Osteoblast (primary cell): ENCODE data around the gene CDC34. TPM values are rescaled to one million over a fixed set of nuclear protein-coding genes. Genes with fewer than 3 reads are reported as not detected.
"Not testable (repeated sequence)": the region's sequence is repeated elsewhere in the genome, so short reads cannot be mapped to it uniquely, and the experiment has no call there.

ENCODE experiments used
- DNase-seq: peaks from one replicate; pipeline ENCODE4 v3.0.0; 2011; ENCODE audit warnings: low spot score, mixed read lengths; ENCODE audit not compliant: insufficient read length; ENCODE audit errors: missing footprints
- H2AFZ ChIP-seq: 2 replicates; pipeline ENCODE4 v1.6.0; 2011; ENCODE audit warnings: mild to moderate bottlenecking, low read length
- H3K27ac ChIP-seq: 2 replicates; pipeline ENCODE4 v1.5.1; 2011; ENCODE audit warnings: mild to moderate bottlenecking, low read depth, low read length, moderate library complexity
- H3K27me3 ChIP-seq: 2 replicates; pipeline ENCODE4 v1.6.0; 2012; ENCODE audit warnings: mild to moderate bottlenecking, control low read depth, inconsistent platforms, low read length, moderate library complexity; ENCODE audit not compliant: insufficient read depth
- H3K36me3 ChIP-seq: 2 replicates; pipeline ENCODE4 v1.5.1; 2011; ENCODE audit warnings: mild to moderate bottlenecking, low read length, control low read depth, moderate library complexity; ENCODE audit not compliant: insufficient read depth
- H3K4me1 ChIP-seq: 2 replicates; pipeline ENCODE4 v1.5.1; 2011; ENCODE audit warnings: mild to moderate bottlenecking, low read length, control low read depth, moderate library complexity; ENCODE audit not compliant: insufficient read depth
- H3K4me2 ChIP-seq: 2 replicates; pipeline ENCODE4 v1.6.0; 2011; ENCODE audit warnings: mild to moderate bottlenecking, low read length; ENCODE audit not compliant: insufficient read depth
- H3K4me3 ChIP-seq: fragments of 200-600 bp; sonication (generic); 3 replicates; pipeline ENCODE4 v1.5.1; 2012; ENCODE audit warnings: mild to moderate bottlenecking, low read length, inconsistent platforms; ENCODE audit not compliant: insufficient read depth
- H3K79me2 ChIP-seq: 2 replicates; pipeline ENCODE4 v1.6.0; 2012; ENCODE audit warnings: mild to moderate bottlenecking, low read length, control low read depth, inconsistent platforms; ENCODE audit not compliant: insufficient read depth
- H3K9me3 ChIP-seq: 2 replicates; pipeline ENCODE4 v1.5.1; 2011; ENCODE audit warnings: low read depth, low read length, control low read depth
- H4K20me1 ChIP-seq: 2 replicates; pipeline ENCODE4 v1.6.0; 2012; ENCODE audit warnings: mild to moderate bottlenecking, low read length, control low read depth; ENCODE audit not compliant: insufficient read depth
- CTCF ChIP-seq: IDR thresholded peaks from 2 replicates; pipeline ENCODE4 v1.5.1; 2011; ENCODE audit warnings: mild to moderate bottlenecking, low read depth, low read length, moderate library complexity; ENCODE audit errors: extremely low read depth
- total RNA-seq: library from RNA; depleted of rRNA; stranded (reverse); fragments of >200 nt; gene quantifications from 2 replicates; pipeline ENCODE4 v1.2.3, GENCODE V29; 2012

CDC34 gene
- total RNA-seq, 1 donor, result 32.9 TPM

- no peak overlapping the region for H3K4me2 ChIP-seq
- peak; percentile 98 for DNase-seq
- peak; percentile 80 for TF ChIP-seq CTCF
- H3K4me1 ChIP-seq, result peaks cover 34% of the 10 kb centered on the region
- peaks cover 13% of the 10 kb centered on the region for H3K36me3 ChIP-seq
- H3K27me3 ChIP-seq, result peaks cover 12% of the 10 kb centered on the region
- H2AFZ ChIP-seq, result no peak overlapping the region
- no peak overlapping the region for H3K27ac ChIP-seq
- H3K4me3 ChIP-seq, result no peak overlapping the region
- H3K9me3 ChIP-seq, result no peaks in the 10 kb centered on the region
- peaks cover 24% of the 10 kb centered on the region for H3K79me2 ChIP-seq
- H4K20me1 ChIP-seq, result peaks cover 52% of the 10 kb centered on the region
Observed at GRCh38 chr19:584240-585001, 52.9 kb downstream of the CDC34 start.

- H3K4me3 ChIP-seq, DNase-seq: not testable (repeated sequence)
Observed at GRCh38 chr19:585146-585545, 53.6 kb downstream of the CDC34 start.

GRCh38 chr19:585551-586110 is 54.1 kb downstream of the CDC34 start:
- no peaks in the 10 kb centered on the region for H3K9me3 ChIP-seq
- no peak overlapping the region for H3K4me3 ChIP-seq
- no peak overlapping the region for H3K27ac ChIP-seq
- TF ChIP-seq CTCF, result no peak
- no peak for DNase-seq
- peaks cover 15% of the 10 kb centered on the region for H3K27me3 ChIP-seq
- H3K4me2 ChIP-seq, result no peak overlapping the region
- no peak overlapping the region for H2AFZ ChIP-seq
- peaks cover 40% of the 10 kb centered on the region for H4K20me1 ChIP-seq
- peaks cover 34% of the 10 kb centered on the region for H3K4me1 ChIP-seq
- peaks cover 12% of the 10 kb centered on the region for H3K79me2 ChIP-seq
- H3K36me3 ChIP-seq, result peaks cover 13% of the 10 kb centered on the region

More at GRCh38 chr19:585146-585545, 53.6 kb downstream of the CDC34 start:
- H3K9me3 ChIP-seq, H3K27ac ChIP-seq, H2AFZ ChIP-seq, H3K4me2 ChIP-seq: not testable (repeated sequence)
- H4K20me1 ChIP-seq, result peaks cover 45% of the 10 kb centered on the region
- H3K36me3 ChIP-seq, result peaks cover 13% of the 10 kb centered on the region
- peaks cover 13% of the 10 kb centered on the region for H3K27me3 ChIP-seq
- peaks cover 34% of the 10 kb centered on the region for H3K4me1 ChIP-seq
- H3K79me2 ChIP-seq, result peaks cover 17% of the 10 kb centered on the region

- no peaks in the 10 kb centered on the region for H3K9me3 ChIP-seq
- no peak overlapping the region for H3K27ac ChIP-seq
- H3K79me2 ChIP-seq, result no peaks in the 10 kb centered on the region
- DNase-seq, result peak; percentile 99
- H4K20me1 ChIP-seq, result peaks cover 34% of the 10 kb centered on the region
- no peak overlapping the region for H2AFZ ChIP-seq
- TF ChIP-seq CTCF, result peak; percentile 57
- H3K27me3 ChIP-seq, result peaks cover 23% of the 10 kb centered on the region
- H3K4me3 ChIP-seq, result peak overlapping the region; percentile 43
- H3K36me3 ChIP-seq, result peaks cover 3% of the 10 kb centered on the region
- peak overlapping the region; percentile 48 for H3K4me2 ChIP-seq
- peaks cover 26% of the 10 kb centered on the region for H3K4me1 ChIP-seq
Observed at GRCh38 chr19:588093-588740, 56.7 kb downstream of the CDC34 start.
